T47D (cell line): ENCODE results near the gene KCNJ1.
A peak's percentile ranks its signal among the peaks of the same experiment; 100 is the strongest.

Source experiments
- DNase-seq, 2 experiments: peaks; one replicate each; pipeline versions ENCODE4 v3.0.0 to v3.0.0-alpha.2; 2011 to 2012; ENCODE audit warnings: low read depth in 1 of 2, low spot score in 1 of 2
- JUND ChIP-seq: IDR thresholded peaks from 2 replicates; pipeline ENCODE4 v1.6.1; 2012; ENCODE audit warnings: low read depth
- in situ Hi-C: cut with HindIII; loops from 2 replicates; pipeline ENCODE4 v1.10.0; 2016; ENCODE audit warnings: low sequenced_read_pairs, low pct_unique_long_range_greater_than_20kb

KCNJ1 gene

DNA sequence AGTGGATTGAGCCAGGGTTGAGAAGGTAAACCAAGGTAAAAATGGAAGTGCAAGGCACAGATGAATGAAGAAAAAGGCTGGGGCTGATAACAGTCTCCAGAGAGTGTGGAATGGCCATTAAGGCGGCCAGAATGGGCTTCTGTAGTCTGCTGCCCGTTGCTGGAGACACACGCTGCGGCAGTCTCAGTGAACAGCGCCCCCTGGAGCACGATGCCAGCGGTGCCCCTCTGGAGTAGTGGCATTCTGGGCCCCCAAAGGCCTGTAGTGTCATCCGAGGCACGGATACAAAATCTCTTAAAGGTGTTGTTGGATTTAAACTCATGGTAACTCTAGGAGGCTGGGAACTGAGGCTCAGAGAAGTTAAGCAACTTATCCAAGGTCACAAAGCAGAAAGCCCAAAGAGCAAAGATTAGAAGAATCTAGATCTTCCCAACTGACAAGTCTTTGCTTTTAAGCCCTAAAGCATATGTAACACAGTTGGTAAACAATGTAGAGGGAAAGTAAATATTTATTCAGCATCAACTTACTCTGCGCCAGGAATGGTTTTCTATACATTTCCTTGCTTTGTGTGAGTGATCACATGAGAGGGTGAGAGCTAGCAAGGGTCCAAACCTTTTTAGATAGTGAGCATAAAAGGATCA, 18.2 kb downstream of the KCNJ1 start:
- in situ Hi-C loops = no loop called here

DNA sequence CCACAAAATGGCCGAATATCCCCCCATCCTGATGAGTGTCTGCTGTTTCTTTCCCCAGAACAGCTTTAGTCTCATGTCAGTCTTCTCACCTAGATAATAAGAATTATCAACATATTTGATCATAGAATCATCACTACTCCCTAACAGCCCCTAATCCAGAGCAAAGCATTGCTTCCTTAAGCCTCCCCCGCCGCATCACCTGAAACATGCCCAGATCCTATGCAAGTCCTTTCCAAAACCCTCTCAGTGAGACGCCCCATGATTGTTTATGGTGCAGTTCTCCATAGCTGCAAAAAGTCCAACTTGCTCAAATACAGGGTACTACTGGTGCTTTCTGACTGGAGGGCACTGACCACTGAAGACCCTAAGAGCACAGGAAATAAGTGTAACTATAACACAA, 20.1 kb downstream of the KCNJ1 start:
- in situ Hi-C loops = no loop called here
- DNase-seq = no peak
- no peak for TF ChIP-seq JUND

More for the DNA sequence above, 18.2 kb downstream of the KCNJ1 start:
- TF ChIP-seq JUND = no peak
- peak in 1 of 2 experiments; percentile 61 for DNase-seq

DNA sequence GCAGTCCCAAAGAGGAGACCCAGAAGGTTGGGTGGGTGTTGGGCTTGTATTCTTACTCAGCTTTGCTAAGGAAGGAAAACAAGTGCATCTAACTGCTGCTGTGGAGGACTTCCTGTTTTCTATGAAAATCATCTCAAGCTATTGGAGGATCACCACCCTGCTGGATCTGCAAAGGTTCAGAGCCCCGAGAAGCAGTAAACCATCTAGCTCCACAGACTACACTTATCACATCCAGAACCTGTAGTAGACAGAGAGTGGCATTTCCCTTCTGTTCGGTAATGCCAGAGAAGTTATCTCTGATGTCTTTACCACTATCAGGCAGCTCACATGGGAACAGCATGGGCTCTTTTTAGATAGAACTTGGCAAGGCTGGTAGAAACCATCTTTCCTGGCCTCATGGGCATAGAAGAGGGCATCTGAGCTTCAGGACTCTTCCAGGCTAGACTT, 21.7 kb downstream of the KCNJ1 start:
- in situ Hi-C loops = no loop called here
- TF ChIP-seq JUND = no peak
- DNase-seq = no peak

DNA sequence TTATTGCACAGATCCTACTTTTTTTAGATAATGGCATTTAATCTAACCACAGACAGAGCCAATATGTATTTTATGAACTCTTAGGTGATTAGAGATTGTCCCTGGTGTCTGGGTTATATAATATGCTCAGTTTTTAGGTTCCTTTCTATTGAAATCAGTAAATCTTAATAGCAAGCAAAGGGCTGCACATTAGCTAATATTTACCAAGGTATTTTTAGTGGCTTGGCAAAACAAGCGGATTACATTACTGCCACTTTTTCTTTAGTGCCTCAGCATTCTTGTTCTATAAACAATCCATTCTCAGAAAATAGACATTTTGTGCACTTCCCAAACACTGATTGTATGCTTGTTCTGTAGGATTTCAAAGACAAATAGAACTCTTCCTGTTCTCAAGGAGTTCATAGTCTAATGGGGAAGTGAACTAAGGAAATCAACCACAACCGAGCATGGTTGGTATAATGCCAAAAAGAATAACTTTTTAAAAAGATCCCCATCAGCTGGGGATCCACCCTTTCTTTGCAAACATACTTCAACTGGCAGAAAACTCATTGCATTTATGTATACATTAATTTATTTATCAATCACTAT, 23.8 kb downstream of the KCNJ1 start:
- no peak for TF ChIP-seq JUND
- in situ Hi-C loops = no loop called here
- no peak for DNase-seq

DNA sequence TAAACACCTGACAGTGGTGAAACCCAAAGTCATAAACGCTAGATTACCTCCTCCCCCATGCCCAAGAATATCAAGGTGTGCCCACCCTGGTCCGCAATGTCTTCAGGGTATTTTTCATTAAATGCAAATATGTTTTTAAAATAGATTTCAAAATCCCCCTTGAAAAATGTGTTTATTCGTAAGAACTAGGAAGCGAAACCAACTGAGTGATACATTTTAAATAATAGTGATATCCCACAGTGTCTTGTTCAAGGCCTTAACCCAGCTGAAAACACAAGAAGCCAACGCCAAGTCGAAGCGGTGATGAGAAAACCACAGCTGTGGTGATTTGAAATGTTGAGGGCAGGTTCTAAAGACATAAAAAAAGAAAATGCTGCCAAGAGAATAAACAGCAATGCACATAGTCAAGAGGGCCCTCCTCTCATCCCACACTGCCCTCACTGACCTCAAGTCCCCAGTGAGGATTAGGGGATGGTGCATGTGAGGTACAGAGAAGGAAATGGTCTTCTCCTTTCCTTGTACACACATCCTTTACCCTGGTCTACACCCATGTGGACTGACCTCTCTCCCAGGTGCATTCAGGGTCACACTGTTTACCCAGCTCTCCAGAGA, 25.5 kb downstream of the KCNJ1 start:
- in situ Hi-C loops = no loop called here
- no peak for DNase-seq
- TF ChIP-seq JUND = no peak

DNA sequence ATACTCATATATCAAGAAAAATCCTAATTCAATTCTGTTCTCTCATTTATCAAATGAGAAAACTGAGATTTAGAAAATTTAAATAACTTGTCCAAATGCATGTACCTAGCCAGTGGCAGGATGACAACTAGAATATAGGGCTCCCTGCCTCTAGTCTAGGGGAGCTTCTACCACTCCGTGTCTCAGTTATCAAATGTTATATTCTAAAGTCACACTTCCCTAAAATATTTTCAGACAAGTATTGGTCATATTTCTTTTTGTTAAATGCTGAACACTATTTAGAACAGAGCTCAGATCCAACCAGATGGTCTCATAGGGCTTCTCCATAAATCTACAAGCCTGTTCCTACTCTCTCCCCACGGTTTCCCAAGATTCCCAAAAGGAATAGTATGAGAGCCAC, 26.3 kb downstream of the KCNJ1 start:
- no peak for TF ChIP-seq JUND
- in situ Hi-C loops = no loop called here
- no peak for DNase-seq

DNA sequence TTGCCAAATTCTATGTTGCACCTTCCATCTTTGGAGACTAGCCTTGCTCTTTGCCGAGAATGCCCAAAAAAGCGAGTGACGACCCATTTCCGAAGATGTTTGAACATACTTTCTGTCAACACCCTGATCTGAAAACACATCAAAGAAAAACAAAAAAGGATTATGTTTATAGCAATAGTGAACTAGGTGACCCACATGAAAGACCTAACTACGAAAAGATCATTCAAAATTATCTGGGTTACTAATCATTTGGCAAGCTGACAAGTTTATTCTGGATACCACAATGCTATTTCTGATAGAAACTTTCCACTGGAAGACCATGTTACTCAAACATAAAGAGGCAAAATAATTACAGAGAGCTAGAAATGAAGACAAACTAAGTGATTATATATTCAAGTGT, 27.0 kb downstream of the KCNJ1 start:
- TF ChIP-seq JUND = no peak
- no peak for DNase-seq
- in situ Hi-C loops = no loop called here

DNA sequence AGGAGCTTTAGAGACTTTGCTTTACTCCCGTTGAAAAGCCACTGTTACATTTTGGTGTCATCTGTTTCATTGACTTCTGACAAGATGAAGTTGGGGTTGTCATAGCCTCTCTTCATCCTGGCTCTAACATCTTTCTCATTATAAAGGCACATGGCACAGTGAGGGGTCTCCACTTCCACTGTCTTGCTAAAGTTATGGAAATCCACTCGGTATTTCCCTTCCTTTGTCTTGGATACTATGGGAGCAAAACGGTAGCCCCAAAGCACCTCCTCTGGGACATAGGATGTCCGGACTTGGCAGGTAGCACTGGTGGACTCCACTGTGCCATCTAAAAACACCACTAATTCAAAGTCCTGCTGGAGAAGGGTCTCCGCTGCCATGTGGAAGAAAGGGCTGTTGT, 28.0 kb downstream of the KCNJ1 start:
- in situ Hi-C loops = no loop called here
- TF ChIP-seq JUND = no peak

DNA sequence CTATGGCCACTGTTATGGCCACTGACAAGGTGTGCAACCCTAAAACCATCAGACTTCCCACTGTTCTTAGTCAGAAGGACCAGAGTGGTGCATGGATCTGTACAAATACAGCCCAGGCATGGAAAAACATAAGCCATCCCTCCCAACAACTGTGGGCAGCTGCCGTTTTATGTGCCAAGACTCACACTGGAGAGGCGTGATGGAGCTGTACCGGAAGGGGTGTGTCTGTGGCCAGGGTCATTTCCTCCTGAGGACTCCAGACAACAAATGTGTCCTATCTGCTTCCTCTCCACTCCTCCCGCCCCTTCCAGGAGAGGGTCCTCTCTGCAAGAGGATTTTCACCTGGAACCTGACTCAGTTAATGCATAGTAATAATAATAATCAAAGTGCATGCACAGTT, 29.5 kb downstream of the KCNJ1 start:
- TF ChIP-seq JUND = no peak
- DNase-seq = no peak
- in situ Hi-C loops = no loop called here

More for the DNA sequence above, 28.0 kb downstream of the KCNJ1 start:
- no peak for DNase-seq

DNA sequence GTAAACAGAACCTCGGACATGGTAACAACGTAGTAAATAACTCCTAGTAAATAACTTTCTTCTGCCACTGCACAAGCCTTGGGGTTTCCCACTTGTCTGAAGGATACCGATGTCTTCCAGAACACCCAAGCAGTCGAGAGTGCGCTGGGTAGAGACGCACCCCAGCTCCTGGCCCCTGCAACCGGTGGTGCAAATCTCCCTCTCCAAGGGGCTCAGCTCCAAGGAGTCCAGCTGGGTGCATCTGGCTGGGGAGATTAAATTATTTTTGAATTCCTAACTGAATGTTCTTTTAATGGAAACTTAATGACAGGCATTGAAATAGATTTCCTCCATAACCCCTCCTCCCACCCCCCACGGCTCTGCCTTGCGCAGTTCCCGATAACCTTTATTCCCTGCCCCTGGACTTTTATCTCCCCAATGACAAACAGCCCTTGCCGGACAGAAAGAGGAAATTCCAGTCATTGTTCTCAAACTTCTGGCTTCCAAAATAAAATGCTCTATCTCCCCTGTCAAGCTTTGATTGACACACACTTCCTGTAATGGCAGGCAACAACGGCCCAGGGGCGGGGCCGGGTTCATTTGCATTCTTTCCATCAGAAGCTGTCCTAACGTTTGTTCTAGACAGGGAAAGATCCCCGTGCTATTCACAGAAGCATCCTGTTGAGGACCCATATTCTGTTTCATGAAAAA, 31.2 kb downstream of the KCNJ1 start:
- TF ChIP-seq JUND = no peak
- in situ Hi-C loops = no loop called here
- no peak for DNase-seq

DNA sequence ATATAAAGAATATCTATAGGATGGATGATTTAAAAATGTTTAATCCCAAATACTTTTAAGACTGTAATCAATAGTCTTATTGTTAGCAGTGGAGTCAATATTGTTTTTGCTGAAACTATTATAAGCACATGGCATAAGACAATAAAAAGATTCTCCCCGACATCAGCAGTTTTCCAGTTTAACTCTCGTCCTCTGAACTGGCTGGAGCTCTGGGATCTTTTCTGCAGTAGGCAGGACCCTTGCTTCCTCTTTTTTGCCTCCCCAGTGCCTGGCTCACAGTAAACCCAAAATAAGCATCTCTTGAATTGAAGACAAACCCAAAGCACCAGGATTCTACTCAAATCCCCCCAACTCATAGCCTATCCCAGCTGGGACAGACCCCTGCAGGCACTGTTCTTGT, 32.9 kb downstream of the KCNJ1 start:
- DNase-seq = no peak
- TF ChIP-seq JUND = no peak
- in situ Hi-C loops = no loop called here

DNA sequence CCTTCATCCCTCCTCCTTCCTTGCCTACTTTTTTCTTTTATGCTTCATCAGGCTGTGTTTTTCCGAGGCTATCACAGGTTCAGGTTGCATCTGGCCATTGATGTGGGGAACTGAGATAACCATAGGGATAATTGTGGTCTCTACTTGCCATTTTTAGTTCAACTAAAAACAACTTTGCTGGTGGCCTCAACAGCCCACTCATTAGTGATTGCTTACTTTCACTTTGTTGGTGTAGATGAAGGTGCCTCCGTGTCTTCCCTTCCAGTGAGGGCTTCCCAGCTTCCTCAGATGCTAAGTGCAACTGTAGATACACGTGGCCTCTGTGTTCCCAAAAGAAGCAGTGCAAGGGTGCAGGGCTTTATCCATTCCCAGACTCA, 35.0 kb downstream of the KCNJ1 start:
- no peak for TF ChIP-seq JUND
- no peak for DNase-seq
- in situ Hi-C loops = no loop called here
